Camera-type eye (tissue), 1 donor: Measurements from ENCODE around the gene MMP11. TPM values are rescaled to one million over a fixed set of nuclear protein-coding genes. Genes with fewer than 3 reads are reported as not detected.

Source experiments
- total RNA-seq: library from RNA; depleted of rRNA; stranded (reverse); fragments of >200 nt; gene quantifications from one replicate; pipeline ENCODE4 v1.2.3, GENCODE V29; 2014

MMP11 gene, protein sequence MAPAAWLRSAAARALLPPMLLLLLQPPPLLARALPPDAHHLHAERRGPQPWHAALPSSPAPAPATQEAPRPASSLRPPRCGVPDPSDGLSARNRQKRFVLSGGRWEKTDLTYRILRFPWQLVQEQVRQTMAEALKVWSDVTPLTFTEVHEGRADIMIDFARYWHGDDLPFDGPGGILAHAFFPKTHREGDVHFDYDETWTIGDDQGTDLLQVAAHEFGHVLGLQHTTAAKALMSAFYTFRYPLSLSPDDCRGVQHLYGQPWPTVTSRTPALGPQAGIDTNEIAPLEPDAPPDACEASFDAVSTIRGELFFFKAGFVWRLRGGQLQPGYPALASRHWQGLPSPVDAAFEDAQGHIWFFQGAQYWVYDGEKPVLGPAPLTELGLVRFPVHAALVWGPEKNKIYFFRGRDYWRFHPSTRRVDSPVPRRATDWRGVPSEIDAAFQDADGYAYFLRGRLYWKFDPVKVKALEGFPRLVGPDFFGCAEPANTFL
- total RNA-seq, result 13.6 TPM

DNA sequence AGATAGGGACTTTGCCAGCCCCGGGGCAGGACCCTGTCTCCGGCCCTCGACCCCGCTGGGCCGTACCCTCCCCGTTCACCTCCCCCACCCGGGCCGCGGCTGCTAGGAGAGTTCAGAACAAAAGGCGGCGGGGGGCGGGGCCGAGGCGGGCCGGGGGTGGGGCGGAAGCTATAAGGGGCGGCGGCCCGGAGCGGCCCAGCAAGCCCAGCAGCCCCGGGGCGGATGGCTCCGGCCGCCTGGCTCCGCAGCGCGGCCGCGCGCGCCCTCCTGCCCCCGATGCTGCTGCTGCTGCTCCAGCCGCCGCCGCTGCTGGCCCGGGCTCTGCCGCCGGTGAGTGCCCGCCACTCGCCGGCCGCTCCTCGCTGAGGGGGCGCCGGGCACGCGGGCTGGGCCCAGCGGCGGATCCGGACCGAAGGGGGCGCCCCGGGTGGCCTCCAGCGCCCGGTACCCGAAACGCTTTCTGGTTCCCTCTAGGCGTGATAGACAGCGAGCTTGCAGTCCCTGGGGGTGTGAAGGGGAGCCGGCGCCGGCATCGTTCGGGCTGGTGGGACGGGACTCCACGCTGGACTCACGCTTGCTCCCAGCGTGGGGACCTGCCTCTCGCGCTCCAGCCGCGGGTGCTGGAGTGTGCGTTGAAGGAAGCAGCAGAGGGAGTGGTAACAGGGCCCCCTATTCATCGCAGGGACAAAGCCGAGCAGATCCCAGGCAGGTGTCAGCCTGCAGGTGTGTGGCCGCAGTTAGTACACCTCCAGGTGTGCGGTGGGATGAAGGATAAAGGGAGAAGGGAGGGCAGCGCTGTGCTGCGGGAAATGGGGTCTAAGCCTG, at the start of gene MMP11:
Gene MMP11, plus strand, starts transcription at position 201 of the 825 bp plus-strand sequence. Its CDS starts 22 bp downstream, at position 223.

DNA sequence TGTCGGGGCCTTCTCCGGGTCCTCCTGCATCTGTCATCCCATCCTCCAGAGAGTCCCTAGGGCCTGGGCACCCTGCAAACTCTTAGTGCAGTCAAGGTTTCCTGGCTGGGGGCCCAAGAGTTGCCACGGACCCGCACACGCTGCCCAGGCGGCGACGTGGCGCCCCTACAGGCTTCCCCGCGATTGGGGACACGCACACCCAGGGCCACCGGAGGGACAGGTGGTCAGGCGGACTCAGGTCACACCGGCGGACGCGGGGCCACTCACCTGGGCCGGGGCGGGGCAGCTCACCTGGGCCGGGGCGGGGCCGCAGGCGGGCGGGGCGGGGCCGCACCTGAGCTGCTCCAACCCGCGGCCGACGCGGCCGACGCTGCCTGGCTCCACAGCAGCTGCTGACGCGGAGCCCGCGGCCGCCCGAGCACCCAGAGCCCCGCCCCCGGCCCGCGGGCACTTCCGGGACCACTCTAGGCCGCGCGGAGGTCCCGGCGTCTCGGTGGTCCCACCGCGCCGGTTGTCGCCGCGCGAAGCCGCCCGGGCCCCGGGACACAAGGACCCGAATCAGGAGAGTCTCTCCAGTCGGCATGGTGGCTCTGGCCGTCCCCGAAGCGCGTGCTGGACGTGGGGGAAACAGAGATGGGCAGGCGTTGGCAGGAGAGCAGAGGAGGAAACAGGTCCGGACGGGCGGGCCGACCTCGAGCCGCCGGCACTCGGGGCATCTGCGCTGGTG, 21.8 kb upstream of the MMP11 start, which contains the start of gene ZNF70:
Gene ZNF70, minus strand, starts transcription at position 399 of the 727 bp plus-strand sequence. CDS start 5,972 bp downstream, outside the sequence.

DNA sequence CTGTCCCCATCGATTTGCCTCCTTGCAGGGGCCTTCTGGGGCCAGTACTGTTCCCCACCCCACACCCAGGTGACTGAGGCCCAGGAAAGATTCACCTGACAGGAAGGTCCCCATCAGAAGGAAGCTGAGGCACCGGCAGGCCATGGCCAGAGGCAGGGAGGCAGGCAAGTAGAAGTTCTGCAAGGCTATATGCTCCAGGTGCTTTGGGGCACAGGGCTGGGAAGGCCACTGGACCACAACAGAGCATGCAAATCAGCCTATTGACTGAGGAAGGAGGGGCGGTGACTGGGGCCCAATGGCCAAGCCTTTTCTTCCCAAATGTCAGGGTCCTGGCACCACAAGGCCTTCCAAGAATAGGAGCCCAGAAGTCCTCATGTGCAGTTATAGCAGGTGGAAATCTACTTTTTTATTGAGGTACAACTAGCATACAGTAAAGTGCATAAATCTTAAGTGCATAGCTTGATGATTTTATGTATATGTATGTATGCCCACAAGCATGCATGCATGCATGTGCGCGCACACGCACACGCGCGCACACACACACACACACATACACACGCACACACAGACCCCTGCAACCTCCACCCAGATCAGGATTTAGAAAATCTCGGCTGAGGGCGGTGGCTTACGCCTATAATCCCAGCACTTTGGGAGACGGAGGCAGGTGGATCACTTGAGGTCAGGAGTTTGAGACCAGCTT, 18.3 kb upstream of the MMP11 start, which contains the start of gene VPREB3:
Gene VPREB3, minus strand, starts transcription at position 206 of the 700 bp plus-strand sequence. Its CDS starts 62 bp downstream, at position 144.

DNA sequence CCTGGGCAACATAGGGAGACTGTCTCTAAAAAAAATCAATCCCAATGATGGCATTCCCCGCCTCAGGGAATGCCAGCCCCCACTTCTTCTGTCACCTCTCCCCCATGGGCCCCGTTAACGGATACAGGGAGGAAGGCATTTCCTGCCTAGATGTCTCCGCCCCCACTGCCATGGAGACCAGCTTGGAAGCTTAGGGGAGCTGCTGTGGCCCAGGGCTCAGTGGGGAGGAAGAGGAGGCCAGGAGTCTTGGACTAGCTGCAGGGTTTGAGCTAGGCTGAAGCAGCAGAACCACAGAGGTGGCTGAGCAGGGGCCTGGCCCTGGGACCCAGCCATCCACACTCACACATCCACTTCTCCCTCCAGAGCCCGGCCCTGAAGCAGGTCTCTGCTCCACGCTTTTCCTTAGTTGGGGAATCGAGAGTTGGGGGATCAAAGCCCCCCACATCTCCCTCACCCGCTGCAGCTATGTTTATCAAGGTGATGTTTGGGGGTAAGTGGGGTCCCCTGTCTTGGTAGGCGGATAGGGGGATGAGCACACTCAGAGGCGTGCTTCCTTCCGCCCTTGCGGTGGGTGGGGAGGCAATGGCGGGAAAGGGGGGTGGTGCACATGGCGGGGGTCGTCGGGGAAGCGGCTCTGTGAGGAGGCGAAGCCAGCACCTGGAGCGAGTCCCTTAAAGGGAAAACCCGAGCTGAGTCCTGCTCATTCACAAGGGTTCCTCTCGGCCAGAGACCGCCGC, 9.6 kb upstream of the MMP11 start, which contains the start of gene C22orf15:
Gene C22orf15, plus strand, starts transcription at position 149 of the 737 bp plus-strand sequence. Its CDS starts 317 bp downstream, at position 466.

DNA sequence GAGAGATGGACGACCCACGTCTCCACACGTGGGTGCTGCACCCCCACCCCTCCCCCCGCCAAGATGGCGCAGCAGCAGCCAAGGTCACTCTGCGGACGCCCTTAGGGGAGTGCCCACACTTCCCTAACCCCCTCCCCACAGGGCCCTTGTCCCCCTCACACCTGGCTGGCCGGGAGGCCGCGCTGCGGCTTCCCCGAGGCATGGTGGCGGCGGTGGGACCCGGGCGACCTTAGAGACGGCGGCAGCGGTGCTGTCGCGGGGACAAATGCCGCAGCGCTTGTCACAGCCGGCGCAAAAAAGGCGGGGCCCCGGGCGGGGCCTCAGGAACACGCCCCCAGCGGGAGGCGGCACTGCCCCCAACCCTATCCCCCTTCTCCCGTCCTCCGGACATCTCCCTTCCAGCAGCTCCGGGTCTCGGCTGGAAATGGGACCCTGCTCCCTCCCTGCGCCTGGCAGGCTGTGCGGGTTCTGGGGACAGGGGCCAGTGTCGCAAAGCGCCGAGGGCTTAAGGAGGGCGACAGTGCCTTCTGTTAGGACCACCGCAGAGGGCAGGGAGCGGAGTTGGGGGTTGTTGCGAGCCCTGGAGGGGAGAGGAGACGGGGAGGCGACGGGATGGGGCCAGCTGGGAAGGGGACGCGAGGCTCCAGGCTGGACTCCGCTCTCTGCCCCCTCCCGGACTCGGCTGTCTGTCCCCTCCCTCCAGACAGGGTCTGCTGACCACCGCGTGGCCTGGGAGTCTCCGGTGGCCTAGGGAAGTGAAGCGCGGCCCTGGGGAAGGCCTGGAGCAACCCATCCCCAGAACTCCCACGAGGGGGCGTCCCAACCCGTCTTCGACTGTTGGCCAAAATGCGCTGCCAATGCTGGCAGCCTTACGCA, 4.7 kb upstream of the MMP11 start, which contains the start of gene CHCHD10:
Gene CHCHD10, minus strand, starts transcription at position 300 of the 876 bp plus-strand sequence. Its CDS starts 98 bp downstream, at position 202.

DNA sequence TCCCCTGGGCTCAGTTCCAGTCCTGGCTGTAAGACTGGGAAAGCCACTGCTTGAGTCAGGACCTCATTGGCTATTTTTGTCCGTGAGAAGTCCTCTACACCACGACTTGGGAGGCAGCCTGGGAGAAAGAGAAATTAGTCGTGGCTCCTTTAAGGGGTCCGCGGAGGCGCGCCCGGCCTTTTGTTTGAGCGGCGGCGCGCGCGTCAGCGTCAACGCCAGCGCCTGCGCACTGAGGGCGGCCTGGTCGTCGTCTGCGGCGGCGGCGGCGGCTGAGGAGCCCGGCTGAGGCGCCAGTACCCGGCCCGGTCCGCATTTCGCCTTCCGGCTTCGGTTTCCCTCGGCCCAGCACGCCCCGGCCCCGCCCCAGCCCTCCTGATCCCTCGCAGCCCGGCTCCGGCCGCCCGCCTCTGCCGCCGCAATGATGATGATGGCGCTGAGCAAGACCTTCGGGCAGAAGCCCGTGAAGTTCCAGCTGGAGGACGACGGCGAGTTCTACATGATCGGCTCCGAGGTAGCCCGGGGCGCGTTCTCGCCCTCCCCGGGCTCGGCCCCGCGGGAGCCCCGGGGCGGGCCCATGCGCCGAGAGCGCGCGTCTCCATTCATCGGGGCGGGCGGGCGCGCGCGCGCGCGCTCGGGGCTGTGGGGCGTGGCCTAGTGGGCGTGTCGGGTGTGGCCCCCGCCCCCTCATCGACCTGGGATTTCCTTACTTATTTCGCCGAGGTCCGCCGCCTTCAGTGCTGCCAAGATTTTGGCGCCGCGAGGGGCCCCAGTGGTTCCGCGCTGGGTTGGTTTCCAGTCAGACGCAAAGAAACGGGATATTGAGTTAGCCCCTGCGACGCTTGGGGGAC, 14.3 kb downstream of the MMP11 start, which contains the start of gene SMARCB1:
Gene SMARCB1, plus strand, starts transcription at position 215 of the 848 bp plus-strand sequence. Its CDS starts 204 bp downstream, at position 419.

Other genes starting within 250 kb of the MMP11 start
- gene IGLL1, start 192.6 kb upstream of the MMP11 start, total RNA-seq, result not detected
- 0.77 TPM for gene DRICH1, start 140.5 kb upstream of the MMP11 start, total RNA-seq
- gene RGL4, start 81.8 kb upstream of the MMP11 start, total RNA-seq, result not detected
- 11.4 TPM for gene ZNF70, start 21.7 kb upstream of the MMP11 start, total RNA-seq
- not detected for gene VPREB3, start 18.4 kb upstream of the MMP11 start, total RNA-seq
- 0.88 TPM for gene C22orf15, start 9.9 kb upstream of the MMP11 start, total RNA-seq
- gene CHCHD10, start 4.9 kb upstream of the MMP11 start, total RNA-seq, result 4.8 TPM
- gene SMARCB1, start 14.1 kb downstream of the MMP11 start, total RNA-seq, result 61.6 TPM
- 1.2 TPM for gene DERL3, start 66.2 kb downstream of the MMP11 start, total RNA-seq
- 33.2 TPM for gene SLC2A11, start 85.0 kb downstream of the MMP11 start, total RNA-seq
- 98.0 TPM for gene MIF, start 121.5 kb downstream of the MMP11 start, total RNA-seq
- gene GSTT2B, start 188.3 kb downstream of the MMP11 start, total RNA-seq, result 2.8 TPM
- gene DDTL, start 194.0 kb downstream of the MMP11 start, total RNA-seq, result not detected
- gene DDT, start 201.6 kb downstream of the MMP11 start, total RNA-seq, result 44.5 TPM
- gene GSTT2, start 207.3 kb downstream of the MMP11 start, total RNA-seq, result not detected
- not detected for gene GSTT4, start 232.6 kb downstream of the MMP11 start, total RNA-seq
- gene CABIN1, start 238.5 kb downstream of the MMP11 start, total RNA-seq, result 71.1 TPM